Brain microvascular endothelial cell (primary cell): ENCODE data around the gene KCTD19.

Experiments used
- DNase-seq: peaks from one replicate; pipeline ENCODE4 v3.0.0-alpha.2; 2020
- H3K27ac ChIP-seq: fragments of 250-450 bp; sonication (Bioruptor Pico); 2 replicates; pipeline ENCODE4 v1.5.1; 2020; ENCODE audit warnings: mild to moderate bottlenecking, moderate library complexity
- H3K27me3 ChIP-seq: fragments of 250-450 bp; sonication (Bioruptor Pico); replicated peaks from 2 replicates; pipeline ENCODE4 v1.5.1; 2020; ENCODE audit warnings: mild to moderate bottlenecking
- H3K36me3 ChIP-seq: fragments of 250-450 bp; sonication (Bioruptor Pico); replicated peaks from 2 replicates; pipeline ENCODE4 v1.5.1; 2020; ENCODE audit warnings: mild to moderate bottlenecking
- H3K4me3 ChIP-seq: 2 replicates; pipeline ENCODE4 v1.5.1; 2011; ENCODE audit warnings: low read depth, mild to moderate bottlenecking, control low read depth, low read length, moderate library complexity
- in situ Hi-C: cut with HindIII; loops from 2 replicates; pipeline ENCODE4 v1.10.0; 2017; ENCODE audit warnings: low sequenced_read_pairs, low pct_ligation_motif_present
- TF ChIP-seq, protein P1 (sequence below): IDR thresholded peaks from 2 replicates; pipeline ENCODE4 v1.5.1; 2011; ENCODE audit warnings: low read depth, mild to moderate bottlenecking, moderate library complexity, low read length, control low read depth, inconsistent platforms; ENCODE audit errors: missing control alignments

Gene KCTD19

DNA sequence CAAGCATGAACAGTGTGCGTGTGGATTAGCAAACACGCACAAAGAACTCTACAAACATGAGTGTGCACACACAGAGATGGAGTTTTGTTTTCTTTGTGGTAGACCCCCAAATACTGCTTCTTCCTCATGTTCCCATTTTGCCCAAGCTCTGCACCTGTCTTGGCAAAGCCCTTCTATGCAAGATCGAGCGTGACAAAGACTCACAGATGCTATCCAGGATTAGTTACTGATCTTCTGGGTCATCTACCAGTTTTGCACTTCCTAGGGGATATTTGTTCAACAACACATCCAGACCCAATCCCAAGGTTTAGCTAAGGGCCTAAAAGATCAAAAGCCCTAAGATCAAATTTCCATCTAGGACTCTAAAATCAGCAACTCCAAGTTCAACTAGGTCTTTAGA is 16.1 kb upstream of the KCTD19 start:
- in situ Hi-C loops, result no loop called here
- no peaks in the 10 kb centered on the region for H3K36me3 ChIP-seq
- no peaks in the 10 kb centered on the region for H3K27me3 ChIP-seq
- no peak overlapping the region for H3K4me3 ChIP-seq
- TF ChIP-seq, protein P1, sequence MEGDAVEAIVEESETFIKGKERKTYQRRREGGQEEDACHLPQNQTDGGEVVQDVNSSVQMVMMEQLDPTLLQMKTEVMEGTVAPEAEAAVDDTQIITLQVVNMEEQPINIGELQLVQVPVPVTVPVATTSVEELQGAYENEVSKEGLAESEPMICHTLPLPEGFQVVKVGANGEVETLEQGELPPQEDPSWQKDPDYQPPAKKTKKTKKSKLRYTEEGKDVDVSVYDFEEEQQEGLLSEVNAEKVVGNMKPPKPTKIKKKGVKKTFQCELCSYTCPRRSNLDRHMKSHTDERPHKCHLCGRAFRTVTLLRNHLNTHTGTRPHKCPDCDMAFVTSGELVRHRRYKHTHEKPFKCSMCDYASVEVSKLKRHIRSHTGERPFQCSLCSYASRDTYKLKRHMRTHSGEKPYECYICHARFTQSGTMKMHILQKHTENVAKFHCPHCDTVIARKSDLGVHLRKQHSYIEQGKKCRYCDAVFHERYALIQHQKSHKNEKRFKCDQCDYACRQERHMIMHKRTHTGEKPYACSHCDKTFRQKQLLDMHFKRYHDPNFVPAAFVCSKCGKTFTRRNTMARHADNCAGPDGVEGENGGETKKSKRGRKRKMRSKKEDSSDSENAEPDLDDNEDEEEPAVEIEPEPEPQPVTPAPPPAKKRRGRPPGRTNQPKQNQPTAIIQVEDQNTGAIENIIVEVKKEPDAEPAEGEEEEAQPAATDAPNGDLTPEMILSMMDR, result no peak
- H3K27ac ChIP-seq, result no peak overlapping the region
- DNase-seq, result no peak

DNA sequence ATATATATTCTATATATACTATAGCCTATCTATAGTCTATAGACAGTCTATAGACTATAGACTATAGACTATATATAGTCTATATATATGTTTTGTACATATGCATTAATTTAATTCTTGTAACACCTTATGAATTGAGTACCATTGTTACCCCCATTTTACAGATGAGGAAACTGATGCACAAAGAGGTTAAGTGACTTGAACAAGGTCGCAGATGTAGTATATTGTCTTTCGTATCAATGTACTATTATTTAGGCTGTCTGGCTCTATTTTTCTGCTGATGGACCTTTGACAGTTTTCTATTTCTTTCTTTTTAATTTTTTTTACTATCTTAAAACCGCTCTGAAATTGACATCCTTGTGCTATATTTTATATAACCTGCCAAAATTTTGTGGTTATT is 14.7 kb upstream of the KCTD19 start:
- H3K27me3 ChIP-seq, result no peaks in the 10 kb centered on the region
- no peaks in the 10 kb centered on the region for H3K36me3 ChIP-seq
- no peak for DNase-seq
- no peak overlapping the region for H3K27ac ChIP-seq
- in situ Hi-C loops, result no loop called here
- TF ChIP-seq, protein P1, result no peak
- no peak overlapping the region for H3K4me3 ChIP-seq

DNA sequence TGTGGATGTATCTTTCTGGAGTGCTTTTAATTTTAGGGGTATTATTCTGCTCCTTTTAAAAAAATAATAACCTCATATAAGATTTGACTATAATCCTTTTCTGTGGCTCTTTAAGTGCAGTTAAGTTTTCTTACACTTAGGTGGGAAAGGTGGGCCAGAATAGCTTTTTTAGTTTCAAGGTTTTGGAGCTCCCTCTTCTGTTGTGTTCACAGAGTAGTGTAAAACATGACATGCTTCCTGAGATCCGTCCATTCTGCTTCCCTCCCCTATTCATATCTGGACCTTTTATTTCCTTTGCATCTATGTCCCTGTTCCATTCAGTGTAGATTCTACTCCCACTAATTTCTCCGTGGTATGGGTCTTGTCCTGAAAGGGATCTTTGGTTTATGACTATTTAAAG is 12.9 kb upstream of the KCTD19 start:
- in situ Hi-C loops, result no loop called here

DNA sequence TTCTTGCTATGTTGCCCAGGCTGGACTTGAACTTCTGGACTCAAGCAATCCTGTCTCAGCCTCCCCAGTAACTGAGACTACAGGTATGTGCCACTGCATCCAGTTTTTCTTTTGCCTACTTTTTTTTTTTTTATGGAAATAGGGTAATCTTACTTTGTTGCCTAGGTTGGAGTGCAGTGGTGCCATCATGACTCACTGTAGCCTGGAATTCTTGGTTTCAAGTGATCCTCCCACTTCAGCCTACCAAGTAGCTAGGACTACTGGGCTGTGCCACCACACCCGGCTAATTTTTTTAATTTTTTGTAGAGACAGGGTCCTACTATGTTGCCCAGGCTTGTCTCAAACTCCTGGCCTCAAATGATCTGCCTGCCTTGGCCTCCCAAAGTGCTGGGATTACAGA is 10.1 kb upstream of the KCTD19 start:
- no peak overlapping the region for H3K4me3 ChIP-seq
- DNase-seq, result no peak
- no peaks in the 10 kb centered on the region for H3K27me3 ChIP-seq
- in situ Hi-C loops, result no loop called here
- TF ChIP-seq, protein P1, result no peak
- no peaks in the 10 kb centered on the region for H3K36me3 ChIP-seq
- H3K27ac ChIP-seq, result no peak overlapping the region

More for the DNA sequence above, 12.9 kb upstream of the KCTD19 start:
- Histone ChIP-seq H3K36me3 (no peaks in the 10 kb centered on the region), H3K4me3 (no peak overlapping the region), H3K27me3 (no peaks in the 10 kb centered on the region), H3K27ac (no peak overlapping the region)
- DNase-seq, result no peak
- TF ChIP-seq, protein P1, result peak; percentile 48

DNA sequence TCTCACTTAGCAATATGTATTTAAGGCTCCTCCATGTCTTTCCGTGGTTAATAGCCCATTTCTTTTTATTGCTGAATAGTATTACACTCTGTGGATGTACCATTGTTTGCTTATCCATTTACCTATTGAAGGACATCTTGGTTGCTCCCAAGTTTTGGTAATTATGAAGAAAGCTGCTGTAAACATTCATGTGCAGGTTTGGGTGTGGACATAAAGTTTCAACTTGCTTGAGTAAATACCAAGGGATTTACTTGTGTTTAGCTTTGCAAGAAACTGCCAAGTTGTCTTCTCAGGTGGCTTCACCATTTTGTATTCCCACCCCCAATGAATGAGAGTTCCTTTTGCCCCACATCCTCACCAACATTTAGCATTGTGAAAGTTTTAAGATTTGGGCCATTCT is 9.6 kb upstream of the KCTD19 start:
- Histone ChIP-seq H3K36me3 (no peaks in the 10 kb centered on the region), H3K27me3 (no peaks in the 10 kb centered on the region), H3K4me3 (no peak overlapping the region), H3K27ac (no peak overlapping the region)
- TF ChIP-seq, protein P1, result no peak
- in situ Hi-C loops, result no loop called here
- DNase-seq, result no peak

DNA sequence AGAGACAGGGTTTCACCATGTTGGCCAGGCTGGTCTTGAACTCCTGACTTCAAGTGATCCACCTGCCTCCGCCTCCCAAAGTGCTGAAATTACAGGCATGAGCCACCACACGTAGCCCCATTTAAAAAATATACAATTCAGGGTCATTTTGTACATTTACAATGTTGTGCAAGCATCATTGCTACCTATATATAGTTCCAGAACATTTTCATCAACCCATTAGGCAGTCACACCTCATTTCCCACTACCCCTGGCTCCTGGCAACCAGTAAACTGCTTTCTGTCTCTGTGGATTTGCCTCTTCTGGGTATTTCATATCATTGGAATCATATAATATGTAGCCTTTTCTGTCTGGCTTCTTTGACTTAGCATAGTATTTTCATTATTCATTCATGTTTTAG is 6.8 kb upstream of the KCTD19 start:
- no peak for DNase-seq
- Histone ChIP-seq H3K36me3 (no peaks in the 10 kb centered on the region), H3K4me3 (no peak overlapping the region), H3K27me3 (no peaks in the 10 kb centered on the region), H3K27ac (no peak overlapping the region)
- in situ Hi-C loops, result no loop called here
- TF ChIP-seq, protein P1, result no peak
